Measurements from ENCODE around the gene HS6ST2. TPM values are rescaled to one million over a fixed set of nuclear protein-coding genes. Genes with fewer than 3 reads are reported as not detected.

HS6ST2 gene
- total RNA-seq, 4 donors from 2014 or later, result 0.14 to 1.1 TPM; not detected in 2

DNA sequence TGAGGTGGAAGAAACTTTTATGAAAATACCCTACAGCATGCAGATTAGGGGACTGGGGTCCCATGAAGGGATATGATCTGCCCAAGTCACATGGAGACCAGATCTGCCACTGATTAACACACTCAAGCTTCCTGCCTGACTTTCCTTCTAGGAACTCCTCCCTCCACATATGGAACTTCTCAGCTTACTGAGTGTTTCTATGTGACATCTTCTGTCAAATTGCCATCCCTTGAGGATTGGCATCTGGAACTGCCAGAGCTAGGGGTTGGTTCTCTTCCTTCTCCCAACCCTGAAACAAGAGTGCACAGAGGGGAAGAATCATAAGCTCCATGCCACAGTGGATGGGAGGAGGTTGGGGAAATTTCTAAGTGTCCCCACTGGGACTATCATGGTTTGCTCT lies 319.0 kb downstream of the HS6ST2 start:
- H3K27ac ChIP-seq, result no peak overlapping the region
- intact Hi-C loops (cut with DNase I; ENCODE audit: low total_unique reads) (no loop called here), in situ Hi-C loops (cut with MboI; ENCODE audit: low pct_ligation_motif_present in 1 of 4, low pct_unique_long_range_greater_than_20kb in 1 of 4, low sequenced_read_pairs in 3 of 4) (no loop called here)
- H3K27me3 ChIP-seq, result no peaks in the 10 kb centered on the region
- H3K36me3 ChIP-seq, result no peaks in the 10 kb centered on the region
- no peak overlapping the region for H3K4me3 ChIP-seq
- H3K9me3 ChIP-seq, result no peaks in the 10 kb centered on the region
- DNase-seq, result no peak
- H3K4me1 ChIP-seq, result no peaks in the 10 kb centered on the region
- TF ChIP-seq CTCF (IDR thresholded peaks at IDR 0.05) (no peak), POLR2A (IDR thresholded peaks at IDR 0.05) (no peak), EP300 (IDR thresholded peaks at IDR 0.05; ENCODE audit: low read depth) (no peak), POLR2AphosphoS5 (IDR thresholded peaks at IDR 0.05) (no peak)

DNA sequence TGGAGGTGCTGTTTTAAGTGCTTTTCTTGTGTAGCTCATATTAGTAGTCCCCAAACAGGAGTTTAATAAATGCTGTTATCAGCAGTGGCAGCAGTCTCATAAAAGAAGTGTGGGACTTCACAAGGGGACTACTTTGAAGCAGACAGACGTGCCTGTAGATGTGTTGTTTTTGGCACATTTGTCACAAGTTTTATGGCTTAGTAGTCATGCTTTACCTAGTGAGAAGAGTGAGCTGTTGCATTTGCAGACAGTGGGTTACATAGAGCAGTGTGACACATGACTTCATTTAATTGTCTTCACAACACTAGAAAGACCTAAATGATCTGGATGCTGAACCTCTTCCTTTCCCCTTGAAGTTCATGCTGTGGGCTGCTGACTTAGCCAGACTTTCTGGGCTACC lies 320.1 kb downstream of the HS6ST2 start:
- in situ Hi-C loops (cut with MboI; ENCODE audit: low pct_ligation_motif_present in 1 of 4, low pct_unique_long_range_greater_than_20kb in 1 of 4, low sequenced_read_pairs in 3 of 4), result no loop called here
- Histone ChIP-seq H3K36me3 (no peaks in the 10 kb centered on the region), H3K4me3 (no peak overlapping the region), H3K9me3 (no peaks in the 10 kb centered on the region), H3K27ac (no peak overlapping the region), H3K27me3 (no peaks in the 10 kb centered on the region), H3K4me1 (no peaks in the 10 kb centered on the region)
- 43% methylated on average over 1 of the region's 1 CpG; no CpG with 5 or more reads in 1 of the 2 donors for WGBS, 2 donors (ENCODE audit: low coverage in 1 of 2)
- TF ChIP-seq POLR2A (IDR thresholded peaks at IDR 0.05) (no peak), POLR2AphosphoS5 (IDR thresholded peaks at IDR 0.05) (no peak)
- intact Hi-C loops (cut with DNase I; ENCODE audit: low total_unique reads), result no loop called here
- no peak for DNase-seq

GRCh38 chrX:132636080-132636479 lies 322.3 kb downstream of the HS6ST2 start:
- H3K4me3 ChIP-seq, result no peak overlapping the region
- intact Hi-C loops (cut with DNase I; ENCODE audit: low total_unique reads), result no loop called here
- no peaks in the 10 kb centered on the region for H3K9me3 ChIP-seq
- 39 to 43% methylated on average over 1 to 3 of the region's 3 CpGs for WGBS, 2 donors (ENCODE audit: low coverage in 1 of 2)
- no peak overlapping the region for H3K27ac ChIP-seq
- TF ChIP-seq EP300 (IDR thresholded peaks at IDR 0.05; ENCODE audit: low read depth), result no peak
- no peak for TF ChIP-seq CTCF (IDR thresholded peaks at IDR 0.05)
- no peak for TF ChIP-seq POLR2A (IDR thresholded peaks at IDR 0.05)
- TF ChIP-seq POLR2AphosphoS5 (IDR thresholded peaks at IDR 0.05), result no peak
- no peaks in the 10 kb centered on the region for H3K27me3 ChIP-seq
- no peak for DNase-seq
- H3K4me1 ChIP-seq, result no peaks in the 10 kb centered on the region
- H3K36me3 ChIP-seq, result no peaks in the 10 kb centered on the region
- in situ Hi-C loops (cut with MboI; ENCODE audit: low pct_ligation_motif_present in 1 of 4, low pct_unique_long_range_greater_than_20kb in 1 of 4, low sequenced_read_pairs in 3 of 4), result no loop called here

GRCh38 chrX:132634521-132634920 lies 323.9 kb downstream of the HS6ST2 start:
- in situ Hi-C loops (cut with MboI; ENCODE audit: low pct_ligation_motif_present in 1 of 4, low pct_unique_long_range_greater_than_20kb in 1 of 4, low sequenced_read_pairs in 3 of 4), result no loop called here
- WGBS, 2 donors (ENCODE audit: low coverage in 1 of 2), result 33% methylated on average over 1 of the region's 1 CpG; no CpG with 5 or more reads in 1 of the 2 donors
- intact Hi-C loops (cut with DNase I; ENCODE audit: low total_unique reads), result no loop called here

More at GRCh38 chrX:132634521-132634920, 323.9 kb downstream of the HS6ST2 start:
- H3K27me3 ChIP-seq, result no peaks in the 10 kb centered on the region
- H3K4me3 ChIP-seq, result no peak overlapping the region
- DNase-seq, result no peak
- H3K9me3 ChIP-seq, result no peaks in the 10 kb centered on the region
- no peaks in the 10 kb centered on the region for H3K36me3 ChIP-seq
- no peak overlapping the region for H3K27ac ChIP-seq
- no peak for TF ChIP-seq EP300 (IDR thresholded peaks at IDR 0.05; ENCODE audit: low read depth)
- TF ChIP-seq POLR2AphosphoS5 (IDR thresholded peaks at IDR 0.05), result no peak
- TF ChIP-seq POLR2A (IDR thresholded peaks at IDR 0.05), result no peak
- no peak for TF ChIP-seq CTCF (IDR thresholded peaks at IDR 0.05)
- no peaks in the 10 kb centered on the region for H3K4me1 ChIP-seq
